Measurements from ENCODE around the gene PCCA. TPM values are rescaled to one million over a fixed set of nuclear protein-coding genes. Genes with fewer than 3 reads are reported as not detected.

Gene PCCA
- total RNA-seq, 1 experiment from 2014 or later = 52.8 TPM

GRCh38 chr13:100301418-100301817 is 212.5 kb downstream of the PCCA start:
- Mint-ChIP-seq H3K9me3 (no peaks in the 10 kb centered on the region), H3K27ac (no peak overlapping the region), H3K4me3 (no peak overlapping the region), H3K36me3 (no peaks in the 10 kb centered on the region), H3K27me3 (ENCODE audit: low read depth) (no peaks in the 10 kb centered on the region), H3K4me1 (peaks cover 47% of the 10 kb centered on the region)
- no peak for TF ChIP-seq AFF4 (CRISPR knock-in tag; IDR thresholded peaks at IDR 0.05; ENCODE audit: borderline replicate concordance)
- no peak for TF ChIP-seq ZNF423 (CRISPR knock-in tag; IDR thresholded peaks at IDR 0.05)
- TF ChIP-seq E2F5 (CRISPR knock-in tag; IDR thresholded peaks at IDR 0.05) = no peak
- TF ChIP-seq ZBTB43 (CRISPR knock-in tag; IDR thresholded peaks at IDR 0.05) = no peak
- TF ChIP-seq GABPB1 (CRISPR knock-in tag; IDR thresholded peaks at IDR 0.05) = no peak
- no peak for TF ChIP-seq CREB1 (CRISPR knock-in tag; IDR thresholded peaks at IDR 0.05)
- TF ChIP-seq CBFB (CRISPR knock-in tag; IDR thresholded peaks at IDR 0.05; ENCODE audit: low read depth) = no peak
- no peak for TF ChIP-seq CDX4 (CRISPR knock-in tag; IDR thresholded peaks at IDR 0.05; ENCODE audit: borderline replicate concordance)
- no peak for TF ChIP-seq FOXP1 (CRISPR knock-in tag; IDR thresholded peaks at IDR 0.05; ENCODE audit: borderline replicate concordance)
- no peak for TF ChIP-seq NFYB (CRISPR knock-in tag; conservative IDR thresholded peaks at IDR 0.05; ENCODE audit: low read depth)
- TF ChIP-seq CREM (CRISPR knock-in tag; IDR thresholded peaks at IDR 0.05) = no peak
- no peak for TF ChIP-seq JAZF1 (CRISPR knock-in tag; IDR thresholded peaks at IDR 0.05)
- TF ChIP-seq ZNF396 (CRISPR knock-in tag; IDR thresholded peaks at IDR 0.05; ENCODE audit: borderline replicate concordance) = no peak
- TF ChIP-seq USF2 (CRISPR knock-in tag; IDR thresholded peaks at IDR 0.05) = no peak
- no peak for TF ChIP-seq ATF2 (CRISPR knock-in tag; IDR thresholded peaks at IDR 0.05; ENCODE audit: borderline replicate concordance, low read depth)
- POLR2A ChIA-PET = no interaction called here
- CTCF ChIA-PET = no interaction called here
- no peak for ATAC-seq
- DNase-seq (ENCODE audit: low spot score) = no peak

GRCh38 chr13:100302391-100302790 is 213.5 kb downstream of the PCCA start:
- Mint-ChIP-seq H3K27ac (no peak overlapping the region), H3K9me3 (no peaks in the 10 kb centered on the region), H3K27me3 (ENCODE audit: low read depth) (no peaks in the 10 kb centered on the region), H3K36me3 (no peaks in the 10 kb centered on the region), H3K4me3 (no peak overlapping the region), H3K4me1 (peaks cover 52% of the 10 kb centered on the region)
- CTCF ChIA-PET = no interaction called here
- POLR2A ChIA-PET = no interaction called here
- no peak for TF ChIP-seq FOXJ3 (CRISPR knock-in tag; IDR thresholded peaks at IDR 0.05; ENCODE audit: borderline replicate concordance)
- no peak for ATAC-seq
- DNase-seq (ENCODE audit: low spot score) = no peak
